OCI-LY3 (cell line): ENCODE results near the gene MS4A6E.

ENCODE experiments used
- CTCF ChIP-seq: fragments of 200-600, 300-600 bp; sonication (generic); IDR thresholded peaks from 2 replicates; pipeline ENCODE4 v1.5.1; 2014; ENCODE audit warnings: antibody characterized with exemption, low read length, low read depth
- EZH2phosphoT487 ChIP-seq: fragments of 200-600 bp; shearing (Covaris generic); IDR thresholded peaks from 2 replicates; pipeline ENCODE4 v1.6.1; 2018; ENCODE audit warnings: antibody characterized with exemption, mixed run types, low read depth

GRCh38 chr11:60332846-60333245, 5.8 kb downstream of the MS4A6E start:
- no peak for TF ChIP-seq CTCF
- TF ChIP-seq EZH2phosphoT487 = no peak
